Measurements from ENCODE around the gene MTIF3.

MTIF3 gene

GRCh38 chr13:27450921-27451471 lies 632 bp upstream of the MTIF3 start:
- peak; percentile 57 for DNase-seq

GRCh38 chr13:27449081-27449603 lies 1.2 kb downstream of the MTIF3 start:
- peak; percentile 57 for DNase-seq

- no peak for DNase-seq
These were observed 2.1 kb downstream of the MTIF3 start for GRCh38 chr13:27448308-27448707.

GRCh38 chr13:27446986-27447583 lies 3.3 kb downstream of the MTIF3 start:
- DNase-seq = peak; percentile 39

- DNase-seq = no peak
These were observed 7.6 kb downstream of the MTIF3 start for GRCh38 chr13:27442797-27443196.

- DNase-seq = no peak
These were observed 8.2 kb downstream of the MTIF3 start for GRCh38 chr13:27442071-27442647.

GRCh38 chr13:27440408-27440807 lies 10.0 kb downstream of the MTIF3 start:
- no peak for DNase-seq

- DNase-seq = no peak
These were observed 13.2 kb downstream of the MTIF3 start for GRCh38 chr13:27437126-27437525.

GRCh38 chr13:27432611-27433210 lies 17.7 kb downstream of the MTIF3 start:
- DNase-seq = no peak

- no peak for DNase-seq
These were observed 18.2 kb downstream of the MTIF3 start for GRCh38 chr13:27432180-27432579.

GRCh38 chr13:27428160-27428559 lies 22.2 kb downstream of the MTIF3 start:
- no peak for DNase-seq

- no peak for DNase-seq
These were observed 22.7 kb downstream of the MTIF3 start for GRCh38 chr13:27427641-27428040.

GRCh38 chr13:27425918-27426630 lies 24.3 kb downstream of the MTIF3 start:
- DNase-seq = peak; percentile 86

- no peak for DNase-seq
These were observed 25.0 kb downstream of the MTIF3 start for GRCh38 chr13:27425158-27425917.

- DNase-seq = peak; percentile 94
These were observed 25.9 kb downstream of the MTIF3 start, which contains the start of gene GTF3A for GRCh38 chr13:27424246-27425157. Gene GTF3A, plus strand, starts transcription at chr13:27424619.

GRCh38 chr13:27423333-27423732 lies 27.0 kb downstream of the MTIF3 start:
- no peak for DNase-seq

- no peak for DNase-seq
These were observed 29.1 kb downstream of the MTIF3 start for GRCh38 chr13:27421101-27421871.

GRCh38 chr13:27419328-27419727 lies 31.0 kb downstream of the MTIF3 start:
- no peak for DNase-seq

- no peak for DNase-seq
These were observed 35.2 kb downstream of the MTIF3 start for GRCh38 chr13:27415116-27415515.

GRCh38 chr13:27411341-27411740 lies 39.0 kb downstream of the MTIF3 start:
- no peak for DNase-seq

- no peak for DNase-seq
These were observed 41.4 kb downstream of the MTIF3 start for GRCh38 chr13:27409013-27409412.

Data from NCI-H82 (cell line).